Panc1 (cell line): ENCODE measurements around the gene PPARG. TPM values are rescaled to one million over a fixed set of nuclear protein-coding genes. Genes with fewer than 3 reads are reported as not detected.

Experiments used
- ATAC-seq: fragments of 200-7000 bp; cut with Tn5 transposase; 2 replicates; pipeline ENCODE4 v1.9.1; 2020; ENCODE audit warnings: mild to moderate bottlenecking, moderate library complexity
- BruUV-seq: library from RNA; stranded (reverse); fragments of 400-500 nt; replicated peaks from 2 replicates; lab custom pipeline; 2021; lab: Mats Ljungman, UMichigan
- CTCF ChIA-PET: fragments of 300-600 bp; sonication (Branson Sonifier 250); formaldehyde crosslinking; loops from one replicate; lab custom pipeline; 2022; ENCODE audit warnings: antibody characterized with exemption; lab: Charles Lee
- POLR2A ChIA-PET: fragments of 300-600 bp; sonication (Branson Sonifier 250); formaldehyde crosslinking; loops from one replicate; lab custom pipeline; 2022; ENCODE audit warnings: antibody characterized with exemption; lab: Charles Lee
- DNase-seq: peaks from one replicate; pipeline ENCODE4 v3.0.0-alpha.2; 2010; ENCODE audit warnings: low read depth, low spot score
- H3K27ac ChIP-seq: 2 replicates; pipeline ENCODE4 v1.5.1; 2011; ENCODE audit warnings: mild to moderate bottlenecking, low read length, inconsistent platforms
- H3K27me3 ChIP-seq: fragments of 200-500 bp; sonication (Bioruptor generic); 2 replicates; pipeline ENCODE4 v1.6.0; 2014; ENCODE audit warnings: low read length, inconsistent platforms; ENCODE audit not compliant: control insufficient read depth, insufficient read depth
- H3K36me3 ChIP-seq: fragments of 200-500 bp; sonication (Bioruptor generic); 2 replicates; pipeline ENCODE4 v1.5.1; 2014; ENCODE audit warnings: inconsistent platforms, mild to moderate bottlenecking, low read length, moderate library complexity; ENCODE audit not compliant: control insufficient read depth, insufficient read depth
- H3K4me1 ChIP-seq: 2 replicates; pipeline ENCODE4 v1.5.1; 2011; ENCODE audit warnings: inconsistent platforms, mild to moderate bottlenecking, low read length, moderate library complexity; ENCODE audit not compliant: control insufficient read depth, insufficient read depth
- H3K4me3 ChIP-seq, 2 experiments: 2 replicates each; pipeline ENCODE4 v1.5.1; 2011 to 2012; ENCODE audit warnings: low read depth in 2 of 2, low read length in 2 of 2, mild to moderate bottlenecking in 2 of 2, inconsistent platforms in 1 of 2, moderate library complexity in 1 of 2
- H3K9me3 ChIP-seq: fragments of 200-500 bp; sonication (Bioruptor generic); 2 replicates; pipeline ENCODE4 v1.5.1; 2014; ENCODE audit warnings: low read depth, mild to moderate bottlenecking, inconsistent platforms, low read length, moderate library complexity; ENCODE audit not compliant: control insufficient read depth, insufficient read depth
- CTCF ChIP-seq: fragments of 450-650 bp; IDR thresholded peaks from 2 replicates; pipeline ENCODE4 v1.5.1; 2017; ENCODE audit warnings: mild to moderate bottlenecking
- POLR2AphosphoS5 ChIP-seq: IDR thresholded peaks from 2 replicates; pipeline ENCODE4 v1.6.1; 2012; ENCODE audit warnings: mild to moderate bottlenecking, low read depth, low read length, moderate library complexity
- REST ChIP-seq, 2 experiments: IDR thresholded peaks; 2 replicates each; pipeline ENCODE4 v1.6.1; 2011 to 2012; ENCODE audit warnings: low read depth in 2 of 2, control low read depth in 1 of 2, low read length in 1 of 2, mild to moderate bottlenecking in 1 of 2, moderate library complexity in 1 of 2; ENCODE audit not compliant: insufficient read depth in 1 of 2
- SIN3A ChIP-seq: IDR thresholded peaks from 2 replicates; pipeline ENCODE4 v1.6.1; 2012; ENCODE audit warnings: low read depth, mild to moderate bottlenecking, low read length, moderate library complexity, borderline replicate concordance; ENCODE audit not compliant: insufficient read depth
- TCF7L2 ChIP-seq: IDR thresholded peaks from 2 replicates; pipeline ENCODE4 v1.6.1; 2011; ENCODE audit warnings: mild to moderate bottlenecking, low read depth, low read length, inconsistent platforms
- in situ Hi-C: cut with HindIII; loops from 2 replicates; pipeline ENCODE4 v1.10.0; 2016; ENCODE audit warnings: low sequenced_read_pairs, low pct_unique_long_range_greater_than_20kb
- intact Hi-C: fragments of 100-400 bp; cut with micrococcal nuclease; formaldehyde crosslinking; loops from one replicate; pipeline ENCODE4 v1.10.0; 2022; ENCODE audit not compliant: unreplicated experiment
- total RNA-seq: library from RNA; stranded (reverse); gene quantifications from one replicate; pipeline ENCODE4 v1.2.1, GENCODE V29; 2021; ENCODE audit not compliant: unreplicated experiment

The PPARG gene
- total RNA-seq, 1 experiment from 2014 or later = 88.1 TPM

- no peak for TF ChIP-seq REST (IDR thresholded peaks at IDR 0.05; ENCODE audit: insufficient read depth in 1 of 2, low read depth in 2 of 2, low read length in 1 of 2)
- no peak for TF ChIP-seq POLR2AphosphoS5
- TF ChIP-seq TCF7L2 = no peak
- TF ChIP-seq CTCF = no peak
- no peak for TF ChIP-seq SIN3A
- Histone ChIP-seq H3K9me3 (no peaks in the 10 kb centered on the region), H3K27ac (no peak overlapping the region), H3K36me3 (no peaks in the 10 kb centered on the region; the same call in 1 of the 2 replicates), H3K4me1 (peaks cover 15% of the 10 kb centered on the region), H3K27me3 (no peaks in the 10 kb centered on the region), H3K4me3 (no peak overlapping the region)
- DNase-seq = no peak
- ATAC-seq = no peak
- ChIA-PET POLR2A (no interaction called here), CTCF (no interaction called here)
- in situ Hi-C loops = no loop called here
- no TSS peak for BruUV-seq
- intact Hi-C loops = no loop called here
Measured at GRCh38 chr3:12323237-12323636, 34.4 kb downstream of the PPARG start.

GRCh38 chr3:12325586-12326515, 37.0 kb downstream of the PPARG start:
- intact Hi-C loops (no loop called here), in situ Hi-C loops (no loop called here)
- TF ChIP-seq REST (IDR thresholded peaks at IDR 0.05; ENCODE audit: insufficient read depth in 1 of 2, low read depth in 2 of 2, low read length in 1 of 2) = no peak
- TF ChIP-seq POLR2AphosphoS5 = no peak
- TF ChIP-seq SIN3A = no peak
- TF ChIP-seq CTCF = no peak
- TF ChIP-seq TCF7L2 = no peak
- no TSS peak for BruUV-seq
- Histone ChIP-seq H3K9me3 (no peaks in the 10 kb centered on the region), H3K27me3 (no peaks in the 10 kb centered on the region), H3K4me3 (no peak overlapping the region), H3K36me3 (no peaks in the 10 kb centered on the region; the same call in 1 of the 2 replicates), H3K27ac (peak overlapping the region; percentile 34; the same call in 1 of the 2 replicates), H3K4me1 (peaks cover 10% of the 10 kb centered on the region)
- CTCF ChIA-PET = no interaction called here
- ATAC-seq (no peak), DNase-seq (no peak)
- POLR2A ChIA-PET = interaction anchor here (0.6 kb wide), 2 partner anchors 30 to 208 kb away, joined by 3 to 5 read pairs; no protein-coding TSS in a partner anchor
